Activated CD4-positive, alpha-beta T cell treated with anti-CD3 and anti-CD28 coated beads for 36 hours (primary cell): ENCODE results near the gene GALNS. TPM values are rescaled to one million over a fixed set of nuclear protein-coding genes. Genes with fewer than 3 reads are reported as not detected.

ENCODE experiments used
- ATAC-seq: fragments of 200-7000 bp; cut with Tn5 transposase; one replicate; pipeline ENCODE4 v1.10.0; 2021; ENCODE audit warnings: mild to moderate bottlenecking, moderate library complexity
- CTCF ChIA-PET: fragments of 350-600 bp; sonication (Branson Sonifier 250); formaldehyde crosslinking; loops from one replicate; lab custom pipeline; 2021; ENCODE audit warnings: antibody characterized with exemption; lab: Charles Lee
- POLR2A ChIA-PET: fragments of 350-600 bp; sonication (Branson Sonifier 250); formaldehyde crosslinking; loops from one replicate; lab custom pipeline; 2021; ENCODE audit warnings: antibody characterized with exemption, inconsistent platforms; lab: Charles Lee
- DNase-seq: peaks from one replicate; pipeline ENCODE4 v3.0.0-alpha.2; 2020
- H3K27ac Mint-ChIP-seq: one replicate; pipeline ENCODE4 v1.8.0; 2021; ENCODE audit warnings: mixed read lengths
- H3K27me3 Mint-ChIP-seq: one replicate; pipeline ENCODE4 v1.8.0; 2021; ENCODE audit warnings: mixed read lengths
- H3K36me3 Mint-ChIP-seq: one replicate; pipeline ENCODE4 v1.8.0; 2021; ENCODE audit warnings: low read depth, mixed read lengths
- H3K4me1 Mint-ChIP-seq: one replicate; pipeline ENCODE4 v1.8.0; 2021; ENCODE audit warnings: mixed read lengths
- H3K4me3 Mint-ChIP-seq: one replicate; pipeline ENCODE4 v1.8.0; 2021; ENCODE audit warnings: mild to moderate bottlenecking, moderate library complexity, mixed read lengths
- H3K9me3 Mint-ChIP-seq: one replicate; pipeline ENCODE4 v1.8.0; 2021; ENCODE audit warnings: low read depth, mixed read lengths
- intact Hi-C, 2 experiments: fragments of 100-400 bp; cut with DNase I in 1 of 2; cut with micrococcal nuclease in 1 of 2; formaldehyde crosslinking; loops; one replicate each; pipeline versions ENCODE4 v1.14.2 to v1.15.1; 2022 to 2024; cut with DNase I, micrococcal nuclease
- total RNA-seq, 2 experiments: library from RNA; stranded (reverse); gene quantifications; one replicate each; pipeline ENCODE4 v1.2.3, GENCODE V29; 2021

GALNS gene
- total RNA-seq, 2 experiments from 2014 or later, result 20.1 TPM

GRCh38 chr16:88862968-88863367, 6.2 kb upstream of the GALNS start:
- H3K36me3 Mint-ChIP-seq, result peaks cover 13% of the 10 kb centered on the region
- H3K4me3 Mint-ChIP-seq, result no peak overlapping the region
- no peaks in the 10 kb centered on the region for H3K9me3 Mint-ChIP-seq
- ATAC-seq (no peak), DNase-seq (no peak)
- no peaks in the 10 kb centered on the region for H3K27me3 Mint-ChIP-seq
- intact Hi-C loops, result no loop called here
- ChIA-PET POLR2A (no interaction called here), CTCF (no interaction called here)
- peaks cover 9% of the 10 kb centered on the region for H3K4me1 Mint-ChIP-seq
- H3K27ac Mint-ChIP-seq, result no peak overlapping the region

- H3K9me3 Mint-ChIP-seq, result no peaks in the 10 kb centered on the region
- ATAC-seq, result no peak
- H3K27me3 Mint-ChIP-seq, result no peaks in the 10 kb centered on the region
- POLR2A ChIA-PET, result no interaction called here
- CTCF ChIA-PET, result no interaction called here
- H3K4me3 Mint-ChIP-seq, result no peak overlapping the region
- DNase-seq, result no peak
- no peak overlapping the region for H3K27ac Mint-ChIP-seq
- H3K36me3 Mint-ChIP-seq, result peaks cover 17% of the 10 kb centered on the region
- intact Hi-C loops, result no loop called here
- H3K4me1 Mint-ChIP-seq, result peaks cover 13% of the 10 kb centered on the region
Measured at GRCh38 chr16:88861359-88861758, 4.6 kb upstream of the GALNS start.

GRCh38 chr16:88859381-88860091, 2.8 kb upstream of the GALNS start:
- Mint-ChIP-seq H3K4me1 (peaks cover 22% of the 10 kb centered on the region), H3K27ac (no peak overlapping the region), H3K27me3 (no peaks in the 10 kb centered on the region), H3K36me3 (peaks cover 17% of the 10 kb centered on the region), H3K4me3 (no peak overlapping the region), H3K9me3 (no peaks in the 10 kb centered on the region)
- ChIA-PET POLR2A (no interaction called here), CTCF (interaction anchor here (4.3 kb wide), 1 partner anchor 48 kb away, joined by 22 read pairs; the partner anchor contains the start of gene APRT)
- ATAC-seq (no peak), DNase-seq (no peak)
- intact Hi-C loops, result loop anchor here (5.0 to 10.0 kb wide), 3 partner anchors 238 to 1013 kb away; partner anchors contain the start of gene TCF25 (in 1 of the 2)

- ChIA-PET CTCF (interaction anchor here (0.6 to 4.3 kb wide), 17 partner anchors 16 to 408 kb away, joined by 3 to 22 read pairs (median 3); partner anchors contain the start of genes APRT and CDH15), POLR2A (interaction anchor here (0.7 to 0.9 kb wide), 2 partner anchors 46 to 609 kb away, joined by 3 to 5 read pairs; partner anchors contain the start of gene APRT)
- intact Hi-C loops, result loop anchor here (1.0 to 10.0 kb wide), 25 partner anchors 42 to 1014 kb away; partner anchors contain the start of genes CDH15 (in 1 of the 2), CDK10 (in 1 of the 2), CDT1 (in 1 of the 2) and CHMP1A (in 1 of the 2)
- ATAC-seq (peak; percentile 65), DNase-seq (peak; percentile 87)
- Mint-ChIP-seq H3K4me3 (peak overlapping the region; percentile 100), H3K4me1 (peaks cover 22% of the 10 kb centered on the region), H3K9me3 (no peaks in the 10 kb centered on the region), H3K27ac (peak overlapping the region; percentile 97), H3K27me3 (no peaks in the 10 kb centered on the region), H3K36me3 (peaks cover 17% of the 10 kb centered on the region)
Measured at GRCh38 chr16:88857728-88858339, 1.1 kb upstream of the GALNS start.

GRCh38 chr16:88856122-88856827, 472 bp downstream of the GALNS start:
- Mint-ChIP-seq H3K4me3 (peak overlapping the region; percentile 100), H3K27ac (no peak overlapping the region), H3K9me3 (no peaks in the 10 kb centered on the region), H3K27me3 (no peaks in the 10 kb centered on the region), H3K4me1 (peaks cover 22% of the 10 kb centered on the region), H3K36me3 (peaks cover 16% of the 10 kb centered on the region)
- ATAC-seq (peak; percentile 40), DNase-seq (no peak)
- intact Hi-C loops, result loop anchor here (2.0 to 10.0 kb wide), 8 partner anchors 43 to 1016 kb away; partner anchors contain the start of genes CDT1 (in 1 of the 2), SPATA2L (in 1 of the 2) and TCF25 (in 1 of the 2)
- ChIA-PET CTCF (interaction anchor here (1.2 to 4.3 kb wide), 3 partner anchors 41 to 336 kb away, joined by 3 to 22 read pairs (median 17); partner anchors contain the start of gene APRT), POLR2A (interaction anchor here (0.6 kb wide), 1 partner anchor 336 kb away, joined by 3 read pairs; no protein-coding TSS in a partner anchor)

- H3K27ac Mint-ChIP-seq, result no peak overlapping the region
- intact Hi-C loops, result loop anchor here (2.0 to 10.0 kb wide), 8 partner anchors 43 to 1017 kb away; partner anchors contain the start of genes CDT1 (in 1 of the 2), SPATA2L (in 1 of the 2) and TCF25 (in 1 of the 2)
- DNase-seq (no peak), ATAC-seq (no peak)
- peak overlapping the region; percentile 71 for H3K4me3 Mint-ChIP-seq
- peaks cover 22% of the 10 kb centered on the region for H3K4me1 Mint-ChIP-seq
- H3K36me3 Mint-ChIP-seq, result peaks cover 11% of the 10 kb centered on the region
- H3K9me3 Mint-ChIP-seq, result no peaks in the 10 kb centered on the region
- H3K27me3 Mint-ChIP-seq, result no peaks in the 10 kb centered on the region
- ChIA-PET POLR2A (no interaction called here), CTCF (interaction anchor here (3.1 kb wide), 1 partner anchor 40 kb away, joined by 17 read pairs; no protein-coding TSS in a partner anchor)
Measured at GRCh38 chr16:88855736-88856121, 1.0 kb downstream of the GALNS start.

- Mint-ChIP-seq H3K36me3 (peaks cover 11% of the 10 kb centered on the region), H3K27ac (no peak overlapping the region), H3K9me3 (no peaks in the 10 kb centered on the region), H3K27me3 (no peaks in the 10 kb centered on the region), H3K4me1 (peaks cover 22% of the 10 kb centered on the region), H3K4me3 (peak overlapping the region; percentile 26)
- DNase-seq (no peak), ATAC-seq (no peak)
- intact Hi-C loops, result loop anchor here (5.0 to 10.0 kb wide), 3 partner anchors 242 to 1017 kb away; partner anchors contain the start of gene TCF25 (in 1 of the 2)
- ChIA-PET CTCF (interaction anchor here (1.0 kb wide), 1 partner anchor 29 kb away, joined by 3 read pairs; no protein-coding TSS in a partner anchor), POLR2A (interaction anchor here (1.0 kb wide), 1 partner anchor 44 kb away, joined by 3 read pairs; the partner anchor contains the start of gene APRT)
Measured at GRCh38 chr16:88855176-88855575, 1.6 kb downstream of the GALNS start.

- no peak for ATAC-seq
- peak; percentile 28 for DNase-seq
- Mint-ChIP-seq H3K36me3 (peaks cover 7% of the 10 kb centered on the region), H3K27me3 (no peaks in the 10 kb centered on the region), H3K4me1 (peaks cover 22% of the 10 kb centered on the region), H3K4me3 (no peak overlapping the region), H3K27ac (no peak overlapping the region), H3K9me3 (no peaks in the 10 kb centered on the region)
- POLR2A ChIA-PET, result interaction anchor here (1.0 kb wide), 1 partner anchor 43 kb away, joined by 3 read pairs; the partner anchor contains the start of gene APRT
- intact Hi-C loops, result loop anchor here (5.0 to 10.0 kb wide), 3 partner anchors 243 to 1018 kb away; partner anchors contain the start of gene TCF25 (in 1 of the 2)
- CTCF ChIA-PET, result interaction anchor here (0.6 to 1.0 kb wide), 2 partner anchors 29 to 354 kb away, joined by 3 to 4 read pairs; no protein-coding TSS in a partner anchor
Measured at GRCh38 chr16:88854306-88855111, 2.2 kb downstream of the GALNS start.

- H3K36me3 Mint-ChIP-seq, result peaks cover 6% of the 10 kb centered on the region
- H3K4me3 Mint-ChIP-seq, result no peak overlapping the region
- H3K4me1 Mint-ChIP-seq, result peaks cover 18% of the 10 kb centered on the region
- no peaks in the 10 kb centered on the region for H3K9me3 Mint-ChIP-seq
- DNase-seq (no peak), ATAC-seq (no peak)
- intact Hi-C loops, result loop anchor here in 1 of 2 experiments (10.0 kb wide), 1 partner anchor 311 kb away; no protein-coding TSS in a partner anchor
- H3K27ac Mint-ChIP-seq, result no peak overlapping the region
- no peaks in the 10 kb centered on the region for H3K27me3 Mint-ChIP-seq
- CTCF ChIA-PET, result interaction anchor here (0.7 kb wide), 1 partner anchor 66 kb away, joined by 3 read pairs; no protein-coding TSS in a partner anchor
- POLR2A ChIA-PET, result interaction anchor here (0.6 to 0.7 kb wide), 2 partner anchors 311 to 429 kb away, joined by 3 to 5 read pairs; no protein-coding TSS in a partner anchor
Measured at GRCh38 chr16:88853325-88853941, 3.3 kb downstream of the GALNS start.
